Measurements from ENCODE around the gene FAM78B. TPM values are rescaled to one million over a fixed set of nuclear protein-coding genes. Genes with fewer than 3 reads are reported as not detected.

FAM78B gene
- total and polyA plus RNA-seq, 11 donors, result 1.2 to 9.4 (median 2.7) TPM

- Histone ChIP-seq H3K4me3 (no peak overlapping the region), H3K36me3 (no peaks in the 10 kb centered on the region), H3K4me1 (peaks cover 0 to 15% (median 10%) of the 10 kb centered on the region in 12 donors), H3K27ac (no peak overlapping the region), H3K27me3 (no peaks in the 10 kb centered on the region), H3K9me3 (no peaks in the 10 kb centered on the region)
- ATAC-seq, result peak in 1 of 4 donors; percentile 18
- DNase-seq, result peak in 3 of 5 donors; percentile 13 to 38 (median 33)
- intact Hi-C loops (cut with DNase I), result no loop called here
- 46 to 61% (median 49%) methylated on average over 10 to 11 of the region's 11 CpGs for WGBS, 4 donors
- TF ChIP-seq POLR2A (IDR thresholded peaks at IDR 0.05) (no peak), CTCF (IDR thresholded peaks at IDR 0.05) (no peak)
Measured at GRCh38 chr1:166032572-166033371, 134.0 kb downstream of the FAM78B start.

DNA sequence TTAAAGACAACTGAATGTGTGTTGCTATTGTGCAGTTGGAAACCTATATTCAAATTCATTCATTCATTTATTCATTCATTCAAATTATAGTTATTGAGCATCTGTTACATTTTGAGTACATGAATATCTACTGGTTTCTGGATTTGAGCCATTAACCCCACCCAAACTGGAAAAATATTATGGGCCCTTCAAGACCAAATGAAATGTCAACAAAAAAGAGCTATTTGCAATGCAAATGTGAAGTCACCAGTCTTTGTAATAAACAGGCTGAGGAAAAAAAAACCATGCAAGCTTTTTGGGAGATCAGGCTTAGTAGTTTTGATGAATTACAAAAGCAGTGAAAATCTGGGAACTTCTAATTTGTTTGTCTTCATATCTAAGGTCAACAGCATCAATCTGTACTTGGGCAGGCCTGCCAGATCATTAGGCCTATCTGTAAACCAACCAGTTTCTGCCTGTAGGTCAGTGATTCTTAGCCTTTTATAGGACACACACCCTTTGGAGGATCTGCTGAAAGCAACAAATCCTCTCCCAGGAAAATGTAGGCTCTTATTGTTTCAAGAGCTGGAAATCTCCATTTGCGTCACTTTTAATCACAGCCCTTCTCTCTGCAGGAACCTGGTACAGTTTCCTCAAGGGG is 134.7 kb downstream of the FAM78B start:
- H3K27me3 ChIP-seq, result no peaks in the 10 kb centered on the region
- intact Hi-C loops (cut with DNase I), result no loop called here
- no peak for DNase-seq
- H3K9me3 ChIP-seq, result no peaks in the 10 kb centered on the region
- H3K36me3 ChIP-seq, result no peaks in the 10 kb centered on the region
- H3K4me1 ChIP-seq, result peaks cover 0 to 15% (median 10%) of the 10 kb centered on the region in 12 donors
- no peak for ATAC-seq
- no peak overlapping the region for H3K27ac ChIP-seq
- H3K4me3 ChIP-seq, result no peak overlapping the region
- TF ChIP-seq CTCF (IDR thresholded peaks at IDR 0.05) (no peak), POLR2A (IDR thresholded peaks at IDR 0.05) (no peak)
- 95 to 100% (median 99%) methylated on average over 1 of the region's 1 CpG for WGBS, 4 donors

DNA sequence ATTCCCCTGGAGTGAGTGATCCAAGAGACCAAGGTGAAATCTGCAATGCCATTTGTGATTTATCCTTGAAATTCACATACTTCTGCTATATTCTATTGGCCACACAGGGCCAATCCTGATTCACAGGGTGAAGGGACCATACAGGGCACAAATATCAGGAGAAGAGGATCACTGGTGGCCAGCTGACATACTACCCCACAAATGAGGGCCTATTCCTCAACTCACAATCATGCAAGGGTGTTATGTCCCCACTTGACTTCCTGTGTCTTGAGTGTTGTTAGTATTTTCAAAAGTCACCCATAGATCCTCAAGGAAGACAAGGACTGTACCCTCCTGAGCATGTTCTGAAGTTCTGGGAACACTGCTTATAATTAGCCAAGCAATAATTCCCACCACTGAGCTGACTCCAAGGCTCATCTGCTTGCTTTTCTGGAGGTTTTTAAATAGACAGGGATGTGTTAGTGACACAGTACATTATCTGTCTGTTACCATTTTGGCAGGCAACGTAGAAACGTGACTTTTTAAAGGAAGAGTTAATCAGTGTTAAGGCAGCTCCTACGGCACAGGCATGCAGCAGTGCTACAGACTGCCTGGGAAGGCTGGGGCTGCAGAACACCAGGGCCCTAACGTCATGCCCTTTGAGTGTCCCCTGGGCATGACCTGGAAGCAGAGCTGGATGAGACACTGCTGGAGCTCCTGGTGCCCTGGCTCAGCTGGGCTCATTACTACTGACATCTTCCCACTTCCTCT is 137.4 kb downstream of the FAM78B start:
- H3K27me3 ChIP-seq, result no peaks in the 10 kb centered on the region
- DNase-seq, result peak in 4 of 5 donors; percentile 15 to 66 (median 28)
- 23 to 31% (median 23%) methylated on average over 4 of the region's 4 CpGs for WGBS, 4 donors
- H3K27ac ChIP-seq, result peak overlapping the region in 5 of 12 donors; percentile 2 to 46 (median 34)
- H3K4me3 ChIP-seq, result no peak overlapping the region
- intact Hi-C loops (cut with DNase I), result no loop called here
- peaks cover 0 to 15% (median 10%) of the 10 kb centered on the region in 12 donors for H3K4me1 ChIP-seq
- ATAC-seq, result peak; percentile 91 to 96 (median 93)
- H3K9me3 ChIP-seq, result no peaks in the 10 kb centered on the region
- H3K36me3 ChIP-seq, result no peaks in the 10 kb centered on the region
- TF ChIP-seq CTCF (IDR thresholded peaks at IDR 0.05), result no peak
- no peak for TF ChIP-seq POLR2A (IDR thresholded peaks at IDR 0.05)

DNA sequence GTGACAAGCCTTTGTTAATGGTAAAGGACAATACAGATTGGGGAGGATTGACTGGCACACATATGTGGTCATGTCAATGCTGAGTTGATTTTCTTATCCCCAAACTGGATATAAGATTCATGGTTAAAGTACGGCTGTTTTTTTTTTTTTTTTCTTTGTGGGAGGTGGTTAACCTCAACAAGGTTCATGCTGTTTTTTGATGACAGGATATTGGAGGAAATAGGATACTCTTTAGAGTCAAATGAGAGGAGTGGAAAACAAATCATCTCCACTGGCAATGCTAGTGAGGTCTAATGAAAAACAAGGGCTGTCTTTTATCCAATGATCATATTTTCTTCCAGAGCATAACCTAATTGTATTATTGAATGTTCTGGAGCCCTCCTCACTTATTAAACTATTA is 140.2 kb downstream of the FAM78B start:
- H3K27me3 ChIP-seq, result no peaks in the 10 kb centered on the region
- peaks cover 0 to 12% (median 6%) of the 10 kb centered on the region in 12 donors for H3K4me1 ChIP-seq
- no peak for DNase-seq
- 72 to 75% (median 74%) methylated on average over 1 of the region's 1 CpG for WGBS, 4 donors
- no peak overlapping the region for H3K4me3 ChIP-seq
- no peaks in the 10 kb centered on the region for H3K36me3 ChIP-seq
- no peak for ATAC-seq
- intact Hi-C loops (cut with DNase I), result no loop called here
- H3K9me3 ChIP-seq, result no peaks in the 10 kb centered on the region
- no peak overlapping the region for H3K27ac ChIP-seq
- TF ChIP-seq CTCF (IDR thresholded peaks at IDR 0.05), result no peak
- no peak for TF ChIP-seq POLR2A (IDR thresholded peaks at IDR 0.05)

Data from heart left ventricle (tissue), 16 donors.